ENCODE measurements around the gene VARS1. TPM values are rescaled to one million over a fixed set of nuclear protein-coding genes. Genes with fewer than 3 reads are reported as not detected.
"Not testable (repeated sequence)": the region's sequence is repeated elsewhere in the genome, so short reads cannot be mapped to it uniquely, and the experiment has no call there.

The VARS1 gene
- total RNA-seq, 1 experiment from 2014 or later, result 89.8 TPM

DNA sequence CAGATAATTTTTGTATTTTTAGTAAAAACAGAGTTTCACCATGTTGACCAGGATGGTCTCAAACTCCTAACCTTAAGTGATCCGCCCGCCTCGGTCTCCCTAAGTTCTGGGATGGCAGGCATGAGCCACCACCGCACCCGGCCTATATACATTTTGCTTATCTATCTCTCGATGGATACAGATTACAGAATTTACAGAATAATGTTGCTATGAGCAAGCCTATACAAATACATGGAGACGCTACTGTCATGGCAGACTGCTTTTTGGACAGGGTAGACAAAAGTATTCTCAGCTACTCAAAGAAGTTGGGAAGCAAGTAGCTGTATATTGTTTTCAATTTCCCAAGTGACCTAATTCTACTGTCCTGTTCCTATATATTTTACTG lies 17.9 kb upstream of the VARS1 start:
- BruUV-seq (replicated peaks), result no TSS peak
- Histone ChIP-seq H3K9me2 (replicated peaks; ENCODE audit: low read length) (no peaks in the 10 kb centered on the region), H3K9me3 (ENCODE audit: low read length) (no peaks in the 10 kb centered on the region), H3K36me3 (ENCODE audit: low read depth, low read length) (no peaks in the 10 kb centered on the region), H3K9ac (ENCODE audit: low read length) (no peak overlapping the region), H3K4me1 (ENCODE audit: insufficient read depth, low read length) (peaks cover 8% of the 10 kb centered on the region), H3K4me2 (ENCODE audit: low read length) (peak overlapping the region; percentile 71), H3K79me2 (ENCODE audit: low read length) (peaks cover 24% of the 10 kb centered on the region), H3K27ac (ENCODE audit: low read length) (no peak overlapping the region), H3F3A (ENCODE audit: low read length, unreplicated experiment) (no peaks in the 10 kb centered on the region), H4K20me1 (ENCODE audit: low read length) (peaks cover 12% of the 10 kb centered on the region), H3K4me3 (ENCODE audit: low read length) (0 out of 2 replicates have a peak overlapping the region, but pooled peaks have one; percentile 44), H2AFZ (ENCODE audit: low read length) (no peak overlapping the region), H3K27me3 (ENCODE audit: low read length) (no peaks in the 10 kb centered on the region)
- ATAC-seq (no peak), DNase-seq (no peak)
- intact Hi-C loops (cut with micrococcal nuclease), result no loop called here
- ChIA-PET POLR2A (ENCODE audit: unreplicated experiment) (interaction anchor here (1.0 kb wide), 1 partner anchor 149 kb away, joined by 6 read pairs; the partner anchor contains the start of gene GPANK1), CTCF (interaction anchor here (1.2 kb wide), 1 partner anchor 40 kb away, joined by 3 read pairs; no protein-coding TSS in a partner anchor)
- TF ChIP-seq, protein P1, sequence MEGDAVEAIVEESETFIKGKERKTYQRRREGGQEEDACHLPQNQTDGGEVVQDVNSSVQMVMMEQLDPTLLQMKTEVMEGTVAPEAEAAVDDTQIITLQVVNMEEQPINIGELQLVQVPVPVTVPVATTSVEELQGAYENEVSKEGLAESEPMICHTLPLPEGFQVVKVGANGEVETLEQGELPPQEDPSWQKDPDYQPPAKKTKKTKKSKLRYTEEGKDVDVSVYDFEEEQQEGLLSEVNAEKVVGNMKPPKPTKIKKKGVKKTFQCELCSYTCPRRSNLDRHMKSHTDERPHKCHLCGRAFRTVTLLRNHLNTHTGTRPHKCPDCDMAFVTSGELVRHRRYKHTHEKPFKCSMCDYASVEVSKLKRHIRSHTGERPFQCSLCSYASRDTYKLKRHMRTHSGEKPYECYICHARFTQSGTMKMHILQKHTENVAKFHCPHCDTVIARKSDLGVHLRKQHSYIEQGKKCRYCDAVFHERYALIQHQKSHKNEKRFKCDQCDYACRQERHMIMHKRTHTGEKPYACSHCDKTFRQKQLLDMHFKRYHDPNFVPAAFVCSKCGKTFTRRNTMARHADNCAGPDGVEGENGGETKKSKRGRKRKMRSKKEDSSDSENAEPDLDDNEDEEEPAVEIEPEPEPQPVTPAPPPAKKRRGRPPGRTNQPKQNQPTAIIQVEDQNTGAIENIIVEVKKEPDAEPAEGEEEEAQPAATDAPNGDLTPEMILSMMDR (conservative IDR thresholded peaks at IDR 0.05; ENCODE audit: low read depth, low read length), result no peak
- no peak for TF ChIP-seq EZH2 (IDR thresholded peaks at IDR 0.05; ENCODE audit: low read length, unreplicated experiment)
- no peak for TF ChIP-seq EZH2phosphoT487 (IDR thresholded peaks at IDR 0.05; ENCODE audit: borderline replicate concordance, low read length)

DNA sequence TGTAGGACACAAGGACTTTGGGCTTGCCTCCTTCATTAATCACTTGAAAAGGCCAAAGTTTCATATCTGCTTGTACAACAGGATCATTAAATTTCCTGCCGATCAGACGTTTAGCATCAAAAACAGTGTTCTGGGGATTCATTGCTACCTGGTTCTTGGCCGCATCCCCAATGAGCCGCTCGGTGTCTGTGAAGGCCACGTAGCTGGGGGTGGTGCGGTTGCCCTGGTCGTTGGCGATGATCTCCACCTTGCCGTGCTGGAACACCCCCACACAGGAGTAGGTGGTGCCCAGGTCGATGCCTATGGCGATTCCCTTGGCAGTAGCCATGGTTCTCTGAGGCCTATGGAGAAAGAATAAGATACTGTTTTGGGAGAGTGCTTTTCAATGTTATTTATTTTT lies 16.1 kb upstream of the VARS1 start:
- Histone ChIP-seq H3K9me3 (ENCODE audit: low read length) (no peaks in the 10 kb centered on the region), H2AFZ (ENCODE audit: low read length) (no peak overlapping the region), H3K36me3 (ENCODE audit: low read depth, low read length) (no peaks in the 10 kb centered on the region), H3K4me3 (ENCODE audit: low read length) (no peak overlapping the region), H3K79me2 (ENCODE audit: low read length) (peaks cover 10% of the 10 kb centered on the region), H3K4me2 (ENCODE audit: low read length) (no peak overlapping the region), H3K9ac (ENCODE audit: low read length) (no peak overlapping the region), H3K27ac (ENCODE audit: low read length) (no peak overlapping the region), H3K4me1 (ENCODE audit: insufficient read depth, low read length) (peaks cover 6% of the 10 kb centered on the region), H3F3A (ENCODE audit: low read length, unreplicated experiment) (no peaks in the 10 kb centered on the region), H4K20me1 (ENCODE audit: low read length) (no peaks in the 10 kb centered on the region), H3K27me3 (ENCODE audit: low read length) (no peaks in the 10 kb centered on the region), H3K9me2 (replicated peaks; ENCODE audit: low read length) (no peaks in the 10 kb centered on the region)
- ChIA-PET CTCF (no interaction called here), POLR2A (ENCODE audit: unreplicated experiment) (no interaction called here)
- no TSS peak for BruUV-seq (replicated peaks)
- ATAC-seq, result no peak
- TF ChIP-seq EZH2phosphoT487 (IDR thresholded peaks at IDR 0.05; ENCODE audit: borderline replicate concordance, low read length), result no peak
- TF ChIP-seq, protein P1 (conservative IDR thresholded peaks at IDR 0.05; ENCODE audit: low read depth, low read length), result no peak
- TF ChIP-seq EZH2 (IDR thresholded peaks at IDR 0.05; ENCODE audit: low read length, unreplicated experiment), result no peak
- intact Hi-C loops (cut with micrococcal nuclease), result no loop called here
- no peak for DNase-seq

DNA sequence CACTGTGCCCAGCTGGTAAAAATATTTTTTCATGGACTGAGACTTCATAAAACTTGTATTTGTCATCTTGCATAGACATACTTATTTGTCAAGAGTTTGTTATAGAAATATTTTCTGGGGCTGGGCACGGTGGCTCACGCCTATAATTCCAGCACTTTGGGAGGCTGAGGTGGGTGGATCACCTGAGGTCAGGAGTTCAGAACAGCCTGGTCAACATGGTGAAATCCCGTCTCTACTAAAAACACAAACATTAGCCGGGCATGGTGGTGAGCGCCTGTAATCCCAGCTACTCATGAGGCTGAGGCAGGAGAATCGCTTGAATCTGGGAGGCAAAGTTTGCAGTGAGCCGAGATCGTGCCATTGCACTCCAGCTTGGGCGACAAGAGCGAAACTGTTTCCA lies 13.0 kb upstream of the VARS1 start:
- intact Hi-C loops (cut with micrococcal nuclease), result not testable (repeated sequence)

More for the DNA sequence above, 13.0 kb upstream of the VARS1 start:
- H4K20me1 ChIP-seq (ENCODE audit: low read length); DNase-seq; ATAC-seq; H3K27me3 ChIP-seq (ENCODE audit: low read length); H3K27ac ChIP-seq (ENCODE audit: low read length); H3K9me2 ChIP-seq (replicated peaks; ENCODE audit: low read length); H3K4me1 ChIP-seq (ENCODE audit: insufficient read depth, low read length); H3K9me3 ChIP-seq (ENCODE audit: low read length); POLR2A ChIA-PET (ENCODE audit: unreplicated experiment); H3K9ac ChIP-seq (ENCODE audit: low read length); BruUV-seq (replicated peaks); H3F3A ChIP-seq (ENCODE audit: low read length, unreplicated experiment); H3K4me3 ChIP-seq (ENCODE audit: low read length); H3K36me3 ChIP-seq (ENCODE audit: low read depth, low read length); H3K4me2 ChIP-seq (ENCODE audit: low read length); H2AFZ ChIP-seq (ENCODE audit: low read length): not testable (repeated sequence)
- H3K79me2 ChIP-seq (ENCODE audit: low read length), result peaks cover 28% of the 10 kb centered on the region
- CTCF ChIA-PET, result interaction anchor here (0.6 kb wide), 1 partner anchor 209 kb away, joined by 3 read pairs; no protein-coding TSS in a partner anchor

Measured in PC-3 (cell line).